ENCODE measurements around the gene KCNS1. TPM values are rescaled to one million over a fixed set of nuclear protein-coding genes. Genes with fewer than 3 reads are reported as not detected.

The KCNS1 gene
- total and polyA plus RNA-seq, 7 donors: 0.14 to 1.1 (median 0.60) TPM; not detected in 4

- intact Hi-C loops (cut with DNase I): no loop called here
- 96 to 98% methylated on average over 3 of the region's 3 CpGs for WGBS, 2 donors
- TF ChIP-seq EP300 (IDR thresholded peaks at IDR 0.05): no peak
- TF ChIP-seq POLR2AphosphoS5 (IDR thresholded peaks at IDR 0.05): no peak
- no peak for TF ChIP-seq CTCF (IDR thresholded peaks at IDR 0.05)
- TF ChIP-seq POLR2A (IDR thresholded peaks at IDR 0.05): no peak
- Histone ChIP-seq H3K4me1 (peaks cover 0 to 12% (median 7%) of the 10 kb centered on the region in 4 donors), H3K4me3 (no peak overlapping the region), H3K9me3 (no peaks in the 10 kb centered on the region), H3K36me3 (no peaks in the 10 kb centered on the region), H3K27me3 (no peaks in the 10 kb centered on the region), H3K27ac (no peak overlapping the region)
- no peak for DNase-seq
Measured at GRCh38 chr20:45090481-45090880, 10.4 kb downstream of the KCNS1 start.

DNA sequence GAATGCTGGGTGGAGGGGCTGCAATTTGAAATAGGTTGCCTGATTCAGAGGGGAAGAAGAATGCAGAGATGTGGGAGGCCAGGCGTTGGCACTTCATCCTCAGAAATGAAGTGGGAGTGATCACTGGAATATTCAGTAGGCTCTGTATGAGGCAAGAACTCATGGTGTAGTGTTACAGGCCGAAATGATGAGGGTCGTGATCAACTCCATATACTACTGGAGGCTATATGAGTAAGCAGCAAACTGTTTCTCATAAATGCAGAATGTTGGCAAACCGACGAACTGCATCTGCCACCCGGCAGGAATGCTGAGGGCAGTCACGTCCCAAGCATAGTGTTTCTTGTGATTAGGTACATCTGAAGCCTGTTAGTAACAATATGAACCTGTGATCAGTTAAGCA lies 12.7 kb downstream of the KCNS1 start:
- Histone ChIP-seq H3K27ac (peak overlapping the region in 1 of 4 donors; percentile 3), H3K36me3 (no peaks in the 10 kb centered on the region), H3K4me3 (no peak overlapping the region), H3K27me3 (no peaks in the 10 kb centered on the region), H3K9me3 (no peaks in the 10 kb centered on the region), H3K4me1 (peaks cover 0 to 11% (median 7%) of the 10 kb centered on the region in 4 donors)
- DNase-seq: no peak
- intact Hi-C loops (cut with DNase I): no loop called here
- no peak for TF ChIP-seq POLR2AphosphoS5 (IDR thresholded peaks at IDR 0.05)
- no peak for TF ChIP-seq CTCF (IDR thresholded peaks at IDR 0.05)
- TF ChIP-seq POLR2A (IDR thresholded peaks at IDR 0.05): no peak
- TF ChIP-seq EP300 (IDR thresholded peaks at IDR 0.05): no peak
- WGBS, 2 donors: 92 to 96% methylated on average over 7 of the region's 7 CpGs

GRCh38 chr20:45087814-45088213 lies 13.1 kb downstream of the KCNS1 start:
- DNase-seq: no peak
- peak overlapping the region in 1 of 4 donors; percentile 3 for H3K27ac ChIP-seq
- no peak for TF ChIP-seq CTCF (IDR thresholded peaks at IDR 0.05)
- no peak for TF ChIP-seq POLR2A (IDR thresholded peaks at IDR 0.05)
- TF ChIP-seq EP300 (IDR thresholded peaks at IDR 0.05): no peak
- TF ChIP-seq POLR2AphosphoS5 (IDR thresholded peaks at IDR 0.05): no peak
- intact Hi-C loops (cut with DNase I): no loop called here
- H3K4me3 ChIP-seq: no peak overlapping the region
- no peaks in the 10 kb centered on the region for H3K27me3 ChIP-seq
- H3K4me1 ChIP-seq: peaks cover 0 to 11% (median 7%) of the 10 kb centered on the region in 4 donors
- H3K9me3 ChIP-seq: no peaks in the 10 kb centered on the region
- 83 to 93% methylated on average over 1 of the region's 1 CpG for WGBS, 2 donors
- no peaks in the 10 kb centered on the region for H3K36me3 ChIP-seq

DNA sequence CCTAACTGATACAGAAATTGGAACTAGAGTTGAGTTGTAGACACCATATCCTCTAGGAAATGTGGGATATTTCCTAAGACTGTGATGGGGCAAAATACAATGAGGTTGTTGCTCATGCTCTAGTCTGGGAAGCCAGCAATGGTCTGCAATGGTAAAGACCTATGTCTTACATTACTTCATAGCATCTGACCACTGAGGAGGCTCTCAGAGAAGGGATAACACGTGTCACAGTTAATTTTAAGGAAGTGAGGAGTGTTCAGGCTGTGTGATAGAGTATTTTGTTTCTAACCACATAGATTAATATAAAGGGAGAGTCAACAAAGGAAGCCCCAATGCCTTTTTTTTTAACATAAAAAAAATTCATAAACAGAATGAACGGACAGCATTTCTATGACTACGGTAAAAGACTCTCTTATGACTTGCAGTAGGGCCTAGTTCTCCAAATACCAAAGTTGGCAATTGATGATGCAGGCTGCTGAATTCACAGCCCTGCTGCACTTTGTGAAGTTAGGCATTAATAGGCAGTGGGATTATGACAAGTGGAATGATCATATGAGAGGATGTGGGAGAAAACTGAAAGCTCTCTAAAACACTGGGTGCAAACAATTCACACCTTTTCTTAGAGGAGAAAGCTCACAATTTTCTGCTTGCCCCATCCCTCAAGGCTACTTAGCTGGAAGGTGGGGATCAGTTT lies 13.7 kb downstream of the KCNS1 start:
- intact Hi-C loops (cut with DNase I): no loop called here
- peaks cover 0 to 11% (median 7%) of the 10 kb centered on the region in 4 donors for H3K4me1 ChIP-seq
- no peak overlapping the region for H3K4me3 ChIP-seq
- H3K27ac ChIP-seq: no peak overlapping the region
- no peak for DNase-seq
- H3K36me3 ChIP-seq: peaks cover 0 to under 1% (median 0%) of the 10 kb centered on the region in 4 donors
- WGBS, 2 donors: 79 to 93% methylated on average over 3 of the region's 3 CpGs
- TF ChIP-seq CTCF (IDR thresholded peaks at IDR 0.05): no peak
- no peak for TF ChIP-seq POLR2A (IDR thresholded peaks at IDR 0.05)
- TF ChIP-seq POLR2AphosphoS5 (IDR thresholded peaks at IDR 0.05): no peak
- TF ChIP-seq EP300 (IDR thresholded peaks at IDR 0.05): no peak
- no peaks in the 10 kb centered on the region for H3K27me3 ChIP-seq
- H3K9me3 ChIP-seq: peaks cover 0 to 4% (median 3%) of the 10 kb centered on the region in 4 donors

All from sigmoid colon (tissue), 7 donors.